ENCODE results near the gene COL6A6. TPM values are rescaled to one million over a fixed set of nuclear protein-coding genes. Genes with fewer than 3 reads are reported as not detected.

Gene COL6A6
- polyA plus RNA-seq, 2 donors = 0.02 to 0.04 TPM

- no peaks in the 10 kb centered on the region for H3K9me3 ChIP-seq (ENCODE audit: control insufficient read depth in 2 of 2, insufficient read depth in 1 of 2, low read depth in 1 of 2, low read length in 1 of 2)
- WGBS, 2 donors = 85 to 94% methylated on average over 2 of the region's 2 CpGs
- no peaks in the 10 kb centered on the region for H3K27me3 ChIP-seq (ENCODE audit: control insufficient read depth in 1 of 2, insufficient read depth in 2 of 2, low read length in 2 of 2)
- H3K36me3 ChIP-seq (ENCODE audit: control insufficient read depth in 2 of 2, insufficient read depth in 2 of 2, low read length in 1 of 2) = no peaks in the 10 kb centered on the region
- no peaks in the 10 kb centered on the region for H3K4me1 ChIP-seq (ENCODE audit: control insufficient read depth in 2 of 2, insufficient read depth in 2 of 2, low read length in 1 of 2)
- no peak overlapping the region for H3K27ac ChIP-seq (ENCODE audit: low read depth in 2 of 2, low read length in 1 of 2)
- H3K4me3 ChIP-seq (ENCODE audit: low read depth in 1 of 2, low read length in 2 of 2) = no peak overlapping the region
Measured at GRCh38 chr3:130504701-130505100, 12.3 kb upstream of the COL6A6 start.

- Histone ChIP-seq H3K27me3 (ENCODE audit: control insufficient read depth in 1 of 2, insufficient read depth in 2 of 2, low read length in 2 of 2) (no peaks in the 10 kb centered on the region), H3K9me3 (ENCODE audit: control insufficient read depth in 2 of 2, insufficient read depth in 1 of 2, low read depth in 1 of 2, low read length in 1 of 2) (no peaks in the 10 kb centered on the region), H3K36me3 (ENCODE audit: control insufficient read depth in 2 of 2, insufficient read depth in 2 of 2, low read length in 1 of 2) (no peaks in the 10 kb centered on the region), H3K27ac (ENCODE audit: low read depth in 2 of 2, low read length in 1 of 2) (no peak overlapping the region), H3K4me3 (ENCODE audit: low read depth in 1 of 2, low read length in 2 of 2) (no peak overlapping the region), H3K4me1 (ENCODE audit: control insufficient read depth in 2 of 2, insufficient read depth in 2 of 2, low read length in 1 of 2) (no peaks in the 10 kb centered on the region)
- WGBS, 2 donors = 76 to 79% methylated on average over 3 of the region's 3 CpGs
Measured at GRCh38 chr3:130506031-130506430, 10.9 kb upstream of the COL6A6 start.

- Histone ChIP-seq H3K4me3 (ENCODE audit: low read depth in 1 of 2, low read length in 2 of 2) (no peak overlapping the region), H3K36me3 (ENCODE audit: control insufficient read depth in 2 of 2, insufficient read depth in 2 of 2, low read length in 1 of 2) (no peaks in the 10 kb centered on the region), H3K27me3 (ENCODE audit: control insufficient read depth in 1 of 2, insufficient read depth in 2 of 2, low read length in 2 of 2) (no peaks in the 10 kb centered on the region), H3K4me1 (ENCODE audit: control insufficient read depth in 2 of 2, insufficient read depth in 2 of 2, low read length in 1 of 2) (no peaks in the 10 kb centered on the region), H3K9me3 (ENCODE audit: control insufficient read depth in 2 of 2, insufficient read depth in 1 of 2, low read depth in 1 of 2, low read length in 1 of 2) (no peaks in the 10 kb centered on the region), H3K27ac (ENCODE audit: low read depth in 2 of 2, low read length in 1 of 2) (no peak overlapping the region)
- 91% methylated on average over 2 of the region's 2 CpGs for WGBS, 2 donors
Measured at GRCh38 chr3:130507746-130508145, 9.2 kb upstream of the COL6A6 start.

GRCh38 chr3:130509008-130509407 lies 8.0 kb upstream of the COL6A6 start:
- H3K27me3 ChIP-seq (ENCODE audit: control insufficient read depth in 1 of 2, insufficient read depth in 2 of 2, low read length in 2 of 2) = no peaks in the 10 kb centered on the region
- no peaks in the 10 kb centered on the region for H3K4me1 ChIP-seq (ENCODE audit: control insufficient read depth in 2 of 2, insufficient read depth in 2 of 2, low read length in 1 of 2)
- H3K9me3 ChIP-seq (ENCODE audit: control insufficient read depth in 2 of 2, insufficient read depth in 1 of 2, low read depth in 1 of 2, low read length in 1 of 2) = no peaks in the 10 kb centered on the region
- H3K36me3 ChIP-seq (ENCODE audit: control insufficient read depth in 2 of 2, insufficient read depth in 2 of 2, low read length in 1 of 2) = no peaks in the 10 kb centered on the region
- WGBS, 2 donors = 57% methylated on average over 6 of the region's 6 CpGs
- H3K4me3 ChIP-seq (ENCODE audit: low read depth in 1 of 2, low read length in 2 of 2) = no peak overlapping the region
- H3K27ac ChIP-seq (ENCODE audit: low read depth in 2 of 2, low read length in 1 of 2) = no peak overlapping the region

- H3K4me1 ChIP-seq (ENCODE audit: control insufficient read depth in 2 of 2, insufficient read depth in 2 of 2, low read length in 1 of 2) = peaks cover 0 to 2% of the 10 kb centered on the region in 2 donors
- 23 to 42% methylated on average over 1 of the region's 1 CpG for WGBS, 2 donors
- no peaks in the 10 kb centered on the region for H3K9me3 ChIP-seq (ENCODE audit: control insufficient read depth in 2 of 2, insufficient read depth in 1 of 2, low read depth in 1 of 2, low read length in 1 of 2)
- H3K4me3 ChIP-seq (ENCODE audit: low read depth in 1 of 2, low read length in 2 of 2) = no peak overlapping the region
- no peaks in the 10 kb centered on the region for H3K36me3 ChIP-seq (ENCODE audit: control insufficient read depth in 2 of 2, insufficient read depth in 2 of 2, low read length in 1 of 2)
- peaks cover 6 to 11% of the 10 kb centered on the region in 2 donors for H3K27me3 ChIP-seq (ENCODE audit: control insufficient read depth in 1 of 2, insufficient read depth in 2 of 2, low read length in 2 of 2)
- no peak overlapping the region for H3K27ac ChIP-seq (ENCODE audit: low read depth in 2 of 2, low read length in 1 of 2)
Measured at GRCh38 chr3:130514681-130515080, 2.3 kb upstream of the COL6A6 start.

GRCh38 chr3:130515755-130516154 lies 1.2 kb upstream of the COL6A6 start:
- H3K4me1 ChIP-seq (ENCODE audit: control insufficient read depth in 2 of 2, insufficient read depth in 2 of 2, low read length in 1 of 2) = peaks cover 0 to 2% of the 10 kb centered on the region in 2 donors
- no peaks in the 10 kb centered on the region for H3K9me3 ChIP-seq (ENCODE audit: control insufficient read depth in 2 of 2, insufficient read depth in 1 of 2, low read depth in 1 of 2, low read length in 1 of 2)
- WGBS, 2 donors = 82% methylated on average over 2 of the region's 2 CpGs
- H3K27me3 ChIP-seq (ENCODE audit: control insufficient read depth in 1 of 2, insufficient read depth in 2 of 2, low read length in 2 of 2) = peaks cover 6 to 11% of the 10 kb centered on the region in 2 donors
- no peak overlapping the region for H3K4me3 ChIP-seq (ENCODE audit: low read depth in 1 of 2, low read length in 2 of 2)
- no peak overlapping the region for H3K27ac ChIP-seq (ENCODE audit: low read depth in 2 of 2, low read length in 1 of 2)
- H3K36me3 ChIP-seq (ENCODE audit: control insufficient read depth in 2 of 2, insufficient read depth in 2 of 2, low read length in 1 of 2) = no peaks in the 10 kb centered on the region

- peaks cover 6 to 11% of the 10 kb centered on the region in 2 donors for H3K27me3 ChIP-seq (ENCODE audit: control insufficient read depth in 1 of 2, insufficient read depth in 2 of 2, low read length in 2 of 2)
- WGBS, 2 donors = 19 to 23% methylated on average over 11 of the region's 11 CpGs
- H3K9me3 ChIP-seq (ENCODE audit: control insufficient read depth in 2 of 2, insufficient read depth in 1 of 2, low read depth in 1 of 2, low read length in 1 of 2) = no peaks in the 10 kb centered on the region
- H3K4me3 ChIP-seq (ENCODE audit: low read depth in 1 of 2, low read length in 2 of 2) = no peak overlapping the region
- H3K4me1 ChIP-seq (ENCODE audit: control insufficient read depth in 2 of 2, insufficient read depth in 2 of 2, low read length in 1 of 2) = peaks cover 0 to 2% of the 10 kb centered on the region in 2 donors
- H3K27ac ChIP-seq (ENCODE audit: low read depth in 2 of 2, low read length in 1 of 2) = no peak overlapping the region
- no peaks in the 10 kb centered on the region for H3K36me3 ChIP-seq (ENCODE audit: control insufficient read depth in 2 of 2, insufficient read depth in 2 of 2, low read length in 1 of 2)
Measured at GRCh38 chr3:130517602-130518001, 625 bp downstream of the COL6A6 start.

- Histone ChIP-seq H3K9me3 (ENCODE audit: control insufficient read depth in 2 of 2, insufficient read depth in 1 of 2, low read depth in 1 of 2, low read length in 1 of 2) (no peaks in the 10 kb centered on the region), H3K27me3 (ENCODE audit: control insufficient read depth in 1 of 2, insufficient read depth in 2 of 2, low read length in 2 of 2) (peaks cover 11% of the 10 kb centered on the region in 2 donors), H3K36me3 (ENCODE audit: control insufficient read depth in 2 of 2, insufficient read depth in 2 of 2, low read length in 1 of 2) (no peaks in the 10 kb centered on the region), H3K27ac (ENCODE audit: low read depth in 2 of 2, low read length in 1 of 2) (no peak overlapping the region), H3K4me1 (ENCODE audit: control insufficient read depth in 2 of 2, insufficient read depth in 2 of 2, low read length in 1 of 2) (peaks cover 0 to 2% of the 10 kb centered on the region in 2 donors), H3K4me3 (ENCODE audit: low read depth in 1 of 2, low read length in 2 of 2) (no peak overlapping the region)
- WGBS, 2 donors = 78 to 83% methylated on average over 4 of the region's 4 CpGs
Measured at GRCh38 chr3:130519754-130520153, 2.8 kb downstream of the COL6A6 start.

- no peaks in the 10 kb centered on the region for H3K9me3 ChIP-seq (ENCODE audit: control insufficient read depth in 2 of 2, insufficient read depth in 1 of 2, low read depth in 1 of 2, low read length in 1 of 2)
- WGBS, 2 donors = 89 to 90% methylated on average over 2 of the region's 2 CpGs
- no peaks in the 10 kb centered on the region for H3K36me3 ChIP-seq (ENCODE audit: control insufficient read depth in 2 of 2, insufficient read depth in 2 of 2, low read length in 1 of 2)
- no peak overlapping the region for H3K4me3 ChIP-seq (ENCODE audit: low read depth in 1 of 2, low read length in 2 of 2)
- no peak overlapping the region for H3K27ac ChIP-seq (ENCODE audit: low read depth in 2 of 2, low read length in 1 of 2)
- peaks cover 4% of the 10 kb centered on the region in 2 donors for H3K27me3 ChIP-seq (ENCODE audit: control insufficient read depth in 1 of 2, insufficient read depth in 2 of 2, low read length in 2 of 2)
- H3K4me1 ChIP-seq (ENCODE audit: control insufficient read depth in 2 of 2, insufficient read depth in 2 of 2, low read length in 1 of 2) = no peaks in the 10 kb centered on the region
Measured at GRCh38 chr3:130522399-130522798, 5.4 kb downstream of the COL6A6 start.

- no peaks in the 10 kb centered on the region for H3K36me3 ChIP-seq (ENCODE audit: control insufficient read depth in 2 of 2, insufficient read depth in 2 of 2, low read length in 1 of 2)
- no peaks in the 10 kb centered on the region for H3K4me1 ChIP-seq (ENCODE audit: control insufficient read depth in 2 of 2, insufficient read depth in 2 of 2, low read length in 1 of 2)
- H3K4me3 ChIP-seq (ENCODE audit: low read depth in 1 of 2, low read length in 2 of 2) = no peak overlapping the region
- 84 to 92% methylated on average over 1 of the region's 1 CpG for WGBS, 2 donors
- no peak overlapping the region for H3K27ac ChIP-seq (ENCODE audit: low read depth in 2 of 2, low read length in 1 of 2)
- H3K27me3 ChIP-seq (ENCODE audit: control insufficient read depth in 1 of 2, insufficient read depth in 2 of 2, low read length in 2 of 2) = peaks cover 0 to 4% of the 10 kb centered on the region in 2 donors
- H3K9me3 ChIP-seq (ENCODE audit: control insufficient read depth in 2 of 2, insufficient read depth in 1 of 2, low read depth in 1 of 2, low read length in 1 of 2) = no peaks in the 10 kb centered on the region
Measured at GRCh38 chr3:130527426-130527825, 10.4 kb downstream of the COL6A6 start.
